Measurements from ENCODE around the gene SLC30A9. TPM values are rescaled to one million over a fixed set of nuclear protein-coding genes. Genes with fewer than 3 reads are reported as not detected.

SLC30A9 gene
- total RNA-seq, 2 donors from 2014 or later = 43.5 to 63.3 TPM

DNA sequence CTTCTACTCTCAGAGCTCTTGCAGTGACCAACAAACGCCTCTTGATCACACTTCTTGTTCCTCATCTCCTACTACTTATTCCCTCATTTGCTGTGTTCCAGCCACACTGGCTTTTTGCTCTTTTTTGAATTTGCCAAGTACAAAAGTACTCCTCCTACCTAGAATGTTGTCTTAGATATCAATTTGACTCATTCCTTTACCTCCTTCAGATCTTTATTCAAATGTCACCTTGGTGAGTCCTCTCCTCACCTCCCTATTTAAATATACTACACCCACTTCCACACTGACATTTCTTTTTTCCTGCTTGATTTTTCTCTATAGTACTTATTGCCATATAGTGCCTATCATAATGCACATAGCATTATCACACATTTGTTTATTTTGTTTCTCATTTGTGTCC lies 15.0 kb upstream of the SLC30A9 start:
- H3K9me3 ChIP-seq = no peaks in the 10 kb centered on the region
- TF ChIP-seq POLR2A (IDR thresholded peaks at IDR 0.05) = no peak
- TF ChIP-seq, protein P1, sequence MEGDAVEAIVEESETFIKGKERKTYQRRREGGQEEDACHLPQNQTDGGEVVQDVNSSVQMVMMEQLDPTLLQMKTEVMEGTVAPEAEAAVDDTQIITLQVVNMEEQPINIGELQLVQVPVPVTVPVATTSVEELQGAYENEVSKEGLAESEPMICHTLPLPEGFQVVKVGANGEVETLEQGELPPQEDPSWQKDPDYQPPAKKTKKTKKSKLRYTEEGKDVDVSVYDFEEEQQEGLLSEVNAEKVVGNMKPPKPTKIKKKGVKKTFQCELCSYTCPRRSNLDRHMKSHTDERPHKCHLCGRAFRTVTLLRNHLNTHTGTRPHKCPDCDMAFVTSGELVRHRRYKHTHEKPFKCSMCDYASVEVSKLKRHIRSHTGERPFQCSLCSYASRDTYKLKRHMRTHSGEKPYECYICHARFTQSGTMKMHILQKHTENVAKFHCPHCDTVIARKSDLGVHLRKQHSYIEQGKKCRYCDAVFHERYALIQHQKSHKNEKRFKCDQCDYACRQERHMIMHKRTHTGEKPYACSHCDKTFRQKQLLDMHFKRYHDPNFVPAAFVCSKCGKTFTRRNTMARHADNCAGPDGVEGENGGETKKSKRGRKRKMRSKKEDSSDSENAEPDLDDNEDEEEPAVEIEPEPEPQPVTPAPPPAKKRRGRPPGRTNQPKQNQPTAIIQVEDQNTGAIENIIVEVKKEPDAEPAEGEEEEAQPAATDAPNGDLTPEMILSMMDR (IDR thresholded peaks at IDR 0.05) = no peak
- H3K36me3 ChIP-seq (replicated peaks in 1 of 2; ENCODE audit: insufficient read depth in 1 of 2, low read depth in 2 of 2) = no peaks in the 10 kb centered on the region
- no peak overlapping the region for H3K27ac ChIP-seq
- DNase-seq (no peak), ATAC-seq (no peak)
- no peaks in the 10 kb centered on the region for H3K4me1 ChIP-seq
- intact Hi-C loops (cut with DNase I) = no loop called here
- 71 to 92% methylated on average over 1 of the region's 1 CpG for WGBS, 2 donors
- H3K4me3 ChIP-seq = no peak overlapping the region
- H3K27me3 ChIP-seq = no peaks in the 10 kb centered on the region

DNA sequence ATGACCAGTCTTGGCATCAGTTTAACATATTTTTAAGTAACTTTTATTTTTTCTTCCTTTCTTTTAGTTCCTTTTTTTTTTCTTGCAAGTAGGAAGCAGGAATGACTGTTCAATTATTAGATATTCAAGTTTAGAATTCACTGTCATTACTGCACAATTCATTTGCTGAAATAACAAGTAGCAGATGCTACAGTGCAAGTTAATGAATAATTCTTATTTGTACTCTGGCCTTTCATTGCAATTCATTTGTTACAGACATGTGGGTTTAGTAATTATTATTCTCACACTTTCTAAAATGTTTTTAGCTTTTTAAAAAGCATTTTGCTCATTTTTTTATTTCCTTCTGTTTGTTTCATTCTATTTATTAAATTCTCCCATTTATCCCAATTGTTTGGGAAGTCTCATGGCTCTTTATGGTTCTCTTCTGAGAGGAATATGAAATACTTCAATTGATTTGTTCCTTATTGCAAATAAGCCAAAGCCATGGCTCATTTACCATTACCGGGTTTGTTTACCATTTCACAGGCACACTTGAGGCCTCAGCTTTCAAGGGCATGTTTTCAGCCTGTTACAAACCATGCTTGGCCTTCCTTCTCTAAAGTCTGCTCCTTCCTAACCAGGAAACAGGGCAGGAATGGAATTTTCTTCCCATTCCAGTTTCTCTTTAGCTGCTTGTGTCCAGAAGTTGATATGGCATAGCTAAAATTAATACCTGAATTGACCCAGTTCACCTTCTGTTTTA lies 13.4 kb upstream of the SLC30A9 start:
- ATAC-seq (no peak), DNase-seq (no peak)

DNA sequence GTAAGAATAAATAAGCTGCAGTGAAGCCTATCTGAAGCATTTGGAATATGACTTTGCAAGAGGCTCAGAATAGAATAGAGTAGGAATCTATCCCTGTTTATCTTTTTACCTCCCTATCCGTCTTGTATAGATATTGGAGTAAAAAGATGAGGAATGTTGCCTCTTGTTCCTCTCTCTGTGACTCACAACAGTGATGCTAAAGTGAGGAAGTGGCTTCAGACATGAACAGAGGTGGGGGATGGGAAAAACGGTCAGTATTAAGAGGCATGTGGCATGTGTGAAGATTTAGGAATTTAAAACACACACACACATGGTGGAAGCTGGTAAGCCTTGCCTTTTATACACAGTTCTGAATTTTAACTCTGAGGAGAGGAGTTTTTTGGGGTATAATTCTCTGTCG lies 12.6 kb upstream of the SLC30A9 start:
- H3K4me3 ChIP-seq = no peak overlapping the region
- no peak for DNase-seq
- H3K27ac ChIP-seq = no peak overlapping the region
- 25 to 37% methylated on average over 3 of the region's 3 CpGs for WGBS, 2 donors
- TF ChIP-seq POLR2A (IDR thresholded peaks at IDR 0.05) = no peak
- TF ChIP-seq, protein P1 (IDR thresholded peaks at IDR 0.05) = no peak
- H3K27me3 ChIP-seq = no peaks in the 10 kb centered on the region
- intact Hi-C loops (cut with DNase I) = no loop called here
- no peak for ATAC-seq
- H3K4me1 ChIP-seq = no peaks in the 10 kb centered on the region
- H3K9me3 ChIP-seq = no peaks in the 10 kb centered on the region
- H3K36me3 ChIP-seq (replicated peaks in 1 of 2; ENCODE audit: insufficient read depth in 1 of 2, low read depth in 2 of 2) = no peaks in the 10 kb centered on the region

More for the DNA sequence above, 13.4 kb upstream of the SLC30A9 start:
- TF ChIP-seq, protein P1 (IDR thresholded peaks at IDR 0.05) = no peak
- intact Hi-C loops (cut with DNase I) = no loop called here
- no peaks in the 10 kb centered on the region for H3K4me1 ChIP-seq
- no peaks in the 10 kb centered on the region for H3K36me3 ChIP-seq (replicated peaks in 1 of 2; ENCODE audit: insufficient read depth in 1 of 2, low read depth in 2 of 2)
- no peak overlapping the region for H3K4me3 ChIP-seq
- no peak overlapping the region for H3K27ac ChIP-seq
- no peaks in the 10 kb centered on the region for H3K27me3 ChIP-seq
- WGBS, 2 donors = 13 to 29% methylated on average over 1 of the region's 1 CpG
- no peaks in the 10 kb centered on the region for H3K9me3 ChIP-seq

DNA sequence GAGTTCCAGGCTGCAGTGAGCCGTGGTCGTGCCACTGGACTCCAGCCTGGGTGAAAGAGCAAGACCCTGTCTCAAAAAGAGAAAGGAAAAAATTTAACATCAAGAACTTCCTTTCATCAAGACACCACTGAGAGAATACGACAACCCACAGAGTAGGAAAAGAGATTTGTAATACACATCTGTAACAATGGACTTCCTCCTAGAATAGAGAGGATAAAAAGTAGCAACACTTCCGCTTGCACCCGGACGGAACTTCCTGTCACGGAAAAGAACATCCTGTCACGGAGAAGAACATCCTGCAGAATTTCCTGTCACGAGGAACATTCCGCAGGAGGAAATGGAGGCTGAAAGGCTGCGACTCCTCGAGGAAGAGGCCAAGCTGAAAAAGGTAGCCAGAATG lies 8.9 kb upstream of the SLC30A9 start, which contains the start of gene DCAF4L1:
DCAF4L1 (plus strand) TSS at position 301 of the 400 bp plus-strand sequence; CDS start at position 338, 37 bp downstream.
- Histone ChIP-seq H3K4me1 (no peaks in the 10 kb centered on the region), H3K27ac (no peak within 1 kb of the TSS), H3K27me3 (no peaks in the 10 kb centered on the region), H3K9me3 (no peaks in the 10 kb centered on the region), H3K36me3 (replicated peaks in 1 of 2; ENCODE audit: insufficient read depth in 1 of 2, low read depth in 2 of 2) (no peaks in the 10 kb centered on the region), H3K4me3 (no peak within 1 kb of the TSS)
- intact Hi-C loops (cut with DNase I) = no loop called here
- TF ChIP-seq, protein P1 (IDR thresholded peaks at IDR 0.05) = no peak
- TF ChIP-seq POLR2A (IDR thresholded peaks at IDR 0.05) = no peak
- no peak for ATAC-seq
- DNase-seq = no peak
- 84 to 89% methylated on average over 12 of the region's 12 CpGs for WGBS, 2 donors

DNA sequence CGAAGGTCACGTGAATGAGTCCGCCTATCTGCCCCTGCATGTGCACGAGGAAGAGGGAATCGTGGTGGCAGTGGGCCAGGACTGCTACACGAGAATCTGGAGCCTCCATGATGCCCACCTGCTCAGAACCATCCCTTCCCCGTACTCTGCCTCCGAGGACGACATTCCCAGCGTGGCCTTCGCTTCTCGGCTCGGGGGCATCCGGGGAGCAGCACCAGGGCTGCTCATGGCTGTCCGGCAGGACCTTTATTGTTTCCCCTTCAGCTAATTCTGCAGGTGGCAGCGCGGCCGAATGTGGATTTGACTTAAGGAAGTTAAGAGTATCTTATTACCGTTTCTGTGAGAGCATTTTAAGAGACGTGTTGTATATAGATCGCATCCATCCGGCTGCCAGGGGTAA lies 7.6 kb upstream of the SLC30A9 start:
- no peaks in the 10 kb centered on the region for H3K36me3 ChIP-seq (replicated peaks in 1 of 2; ENCODE audit: insufficient read depth in 1 of 2, low read depth in 2 of 2)
- intact Hi-C loops (cut with DNase I) = no loop called here
- WGBS, 2 donors = 85 to 89% methylated on average over 22 of the region's 22 CpGs
- no peaks in the 10 kb centered on the region for H3K4me1 ChIP-seq
- H3K27me3 ChIP-seq = no peaks in the 10 kb centered on the region
- ATAC-seq (no peak), DNase-seq (no peak)
- H3K4me3 ChIP-seq = no peak overlapping the region
- no peak overlapping the region for H3K27ac ChIP-seq
- TF ChIP-seq POLR2A (IDR thresholded peaks at IDR 0.05) = no peak
- TF ChIP-seq, protein P1 (IDR thresholded peaks at IDR 0.05) = no peak
- H3K9me3 ChIP-seq = no peaks in the 10 kb centered on the region
